Bronchus fibroblast of lung (primary cell): ENCODE results near the gene GTF2H4. TPM values are rescaled to one million over a fixed set of nuclear protein-coding genes. Genes with fewer than 3 reads are reported as not detected.

Experiments
- total RNA-seq: library from RNA; depleted of rRNA; stranded (reverse); fragments of >200 nt; gene quantifications from 2 replicates; pipeline ENCODE4 v1.2.3, GENCODE V29; 2015

GTF2H4 gene
- 9.4 and 10.9 TPM in 2 replicates for total RNA-seq

DNA sequence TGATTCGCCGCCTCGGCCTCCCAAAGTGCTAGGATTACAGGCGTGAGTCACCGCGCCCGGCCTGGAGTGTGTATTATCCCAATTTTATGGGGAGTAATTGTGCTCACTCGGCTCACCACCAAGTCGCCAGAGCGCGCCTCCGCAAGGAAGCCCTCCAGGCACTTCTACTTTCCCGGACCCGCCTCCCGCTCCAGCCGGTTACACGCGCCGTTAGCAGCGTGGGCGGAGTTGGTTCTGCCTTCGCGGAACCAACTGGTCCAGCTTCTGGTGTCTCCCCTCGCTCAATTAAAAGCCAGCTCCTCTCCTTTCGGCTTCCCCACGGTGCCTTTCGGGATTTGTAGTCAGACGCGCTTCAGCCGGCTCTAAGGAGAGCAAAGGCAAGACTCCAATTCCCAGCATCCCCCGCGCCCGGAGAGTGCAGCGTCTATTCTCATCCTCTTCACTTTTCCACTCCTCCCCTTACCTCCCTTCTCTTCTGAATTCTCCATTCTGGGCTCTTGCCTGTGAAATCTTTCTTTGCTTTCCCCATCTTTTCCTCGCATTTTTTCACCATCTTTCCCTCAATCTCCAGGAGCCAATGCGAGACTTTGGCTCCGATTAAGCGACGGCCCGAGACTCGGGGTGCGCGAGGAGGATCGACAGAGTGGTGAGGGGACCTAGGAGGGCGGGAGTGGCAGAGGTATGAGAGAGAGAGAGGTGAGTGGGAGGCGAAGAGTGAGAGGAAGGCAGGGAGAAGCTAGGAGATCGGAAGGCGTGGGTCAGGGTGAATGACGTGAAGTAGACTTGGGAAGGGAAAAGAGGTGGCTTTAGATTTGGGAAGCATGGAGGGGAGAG lies at the start of gene GTF2H4:
Gene GTF2H4, plus strand, starts transcription at position 450 of the 834 bp plus-strand sequence.

DNA sequence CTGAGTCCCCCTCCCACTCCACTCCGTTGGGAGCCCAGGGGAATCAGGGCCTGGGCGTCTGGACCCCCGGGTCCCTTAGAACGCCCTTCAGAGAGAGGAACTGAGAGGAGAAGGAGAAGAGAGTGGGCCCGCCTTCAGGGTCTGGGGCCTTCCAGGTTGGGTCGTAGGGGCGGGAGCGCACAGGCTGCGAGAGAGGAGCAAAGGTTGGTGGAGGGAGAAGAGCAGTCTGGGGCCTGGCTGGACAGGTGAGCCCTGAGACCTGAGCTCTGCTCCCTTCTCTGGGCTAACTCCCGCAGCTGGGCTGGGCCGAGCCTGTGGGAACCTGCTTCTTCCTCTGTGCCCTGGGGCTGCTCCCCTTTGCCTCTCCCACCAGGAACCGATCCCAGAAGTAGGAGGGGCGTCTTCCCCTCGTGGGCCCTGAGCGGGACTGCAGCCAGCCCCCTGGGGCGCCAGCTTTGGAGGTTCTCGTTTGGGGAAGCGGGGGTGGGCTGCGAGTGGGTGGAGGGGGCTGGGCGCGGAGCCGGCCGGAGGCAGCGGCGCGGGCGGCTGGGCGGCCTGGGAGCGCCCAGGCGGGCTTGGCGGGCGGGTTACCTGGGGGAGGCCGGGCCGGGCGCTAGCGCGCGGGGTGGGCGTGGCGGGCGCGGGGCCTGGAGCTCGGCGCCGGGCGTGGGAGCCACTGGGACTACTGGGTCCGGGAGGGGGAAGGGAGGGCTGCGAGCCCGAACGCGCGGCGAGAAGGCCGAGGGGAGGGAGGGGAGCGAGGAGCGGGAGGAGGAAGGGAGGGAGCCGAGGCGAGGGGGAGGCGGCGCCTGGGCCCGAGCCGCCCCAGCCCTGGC lies 24.1 kb upstream of the GTF2H4 start, which contains the start of gene DDR1:
Gene DDR1, plus strand, starts transcription at position 835 of the 836 bp plus-strand sequence. CDS start 4,211 bp downstream, outside the sequence.

DNA sequence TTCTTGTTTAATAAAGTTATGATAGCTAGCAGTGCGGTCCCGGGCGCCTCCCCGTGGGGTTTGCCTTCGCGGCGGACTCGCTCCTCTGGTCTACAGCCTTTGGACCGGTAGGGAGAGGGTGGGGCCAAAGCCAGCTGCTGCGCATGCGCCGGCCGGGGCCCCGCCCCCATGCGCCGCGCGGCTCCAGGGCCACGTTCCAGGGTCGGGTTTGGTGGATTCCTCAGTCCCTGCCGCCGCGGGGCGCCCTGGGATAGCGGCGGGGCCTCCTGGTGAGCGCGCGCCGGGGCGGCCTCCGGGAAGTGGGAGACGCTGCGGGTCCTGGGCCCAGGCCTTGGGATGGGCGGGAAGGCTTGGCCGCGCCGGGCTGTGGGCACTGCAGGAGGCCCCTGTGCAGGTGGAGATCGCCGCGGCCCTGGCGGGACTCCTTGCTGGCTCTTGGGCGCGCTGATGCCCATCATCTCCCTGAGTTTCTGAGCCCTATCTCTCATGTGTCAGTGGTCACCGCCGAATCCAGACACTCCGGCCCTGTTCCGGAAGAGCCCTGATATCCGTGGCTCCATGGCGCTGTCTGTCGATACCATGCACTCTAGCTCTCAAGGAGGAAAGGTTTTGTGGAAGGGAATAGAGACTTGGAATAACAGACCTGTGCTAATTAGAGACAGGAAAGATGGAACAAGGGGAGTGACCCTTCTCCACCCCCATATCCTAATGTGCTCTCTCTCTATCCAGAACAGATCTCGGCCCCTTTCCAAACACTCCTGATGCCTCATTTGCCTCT lies 6.3 kb downstream of the GTF2H4 start, which contains the start of gene VARS2:
Gene VARS2, plus strand, starts transcription at position 163 of the 778 bp plus-strand sequence. Its CDS starts 599 bp downstream, at position 762.

DNA sequence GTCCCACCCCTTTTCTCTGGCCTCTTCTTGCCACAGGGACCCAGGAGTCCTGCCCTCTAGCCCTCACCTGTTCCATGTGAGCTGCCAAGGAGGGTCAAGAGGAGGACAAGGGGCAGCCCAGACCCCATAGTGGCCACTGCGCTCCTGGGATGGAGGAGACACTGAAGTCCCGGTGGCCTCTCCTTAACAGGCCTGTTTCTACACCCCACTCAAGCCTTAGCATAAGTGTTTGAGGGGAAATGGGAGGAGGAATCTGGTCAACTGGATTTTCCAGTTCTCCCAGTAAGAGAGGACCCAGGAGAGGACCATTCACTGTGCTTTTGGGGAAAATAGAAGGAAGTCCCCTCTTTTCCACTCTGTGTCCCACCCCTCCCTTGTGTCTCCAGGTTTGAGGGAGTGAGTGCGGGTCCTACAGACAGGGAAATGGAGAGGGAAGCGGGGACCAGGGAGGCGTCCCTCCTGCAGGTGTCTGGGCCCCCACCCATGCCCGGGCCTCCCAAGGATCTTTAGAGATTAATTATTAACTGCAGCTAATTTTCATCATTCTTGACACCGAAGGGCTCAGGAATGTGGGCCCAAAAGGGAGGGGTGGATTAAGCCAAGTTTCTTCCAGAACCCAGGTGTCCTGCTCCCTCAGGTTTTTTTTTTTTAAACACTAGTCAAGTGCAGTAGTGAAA lies 24.1 kb downstream of the GTF2H4 start, which contains the start of gene SFTA2:
Gene SFTA2, minus strand, starts transcription at position 202 of the 677 bp plus-strand sequence. Its CDS starts 74 bp downstream, at position 128.

DNA sequence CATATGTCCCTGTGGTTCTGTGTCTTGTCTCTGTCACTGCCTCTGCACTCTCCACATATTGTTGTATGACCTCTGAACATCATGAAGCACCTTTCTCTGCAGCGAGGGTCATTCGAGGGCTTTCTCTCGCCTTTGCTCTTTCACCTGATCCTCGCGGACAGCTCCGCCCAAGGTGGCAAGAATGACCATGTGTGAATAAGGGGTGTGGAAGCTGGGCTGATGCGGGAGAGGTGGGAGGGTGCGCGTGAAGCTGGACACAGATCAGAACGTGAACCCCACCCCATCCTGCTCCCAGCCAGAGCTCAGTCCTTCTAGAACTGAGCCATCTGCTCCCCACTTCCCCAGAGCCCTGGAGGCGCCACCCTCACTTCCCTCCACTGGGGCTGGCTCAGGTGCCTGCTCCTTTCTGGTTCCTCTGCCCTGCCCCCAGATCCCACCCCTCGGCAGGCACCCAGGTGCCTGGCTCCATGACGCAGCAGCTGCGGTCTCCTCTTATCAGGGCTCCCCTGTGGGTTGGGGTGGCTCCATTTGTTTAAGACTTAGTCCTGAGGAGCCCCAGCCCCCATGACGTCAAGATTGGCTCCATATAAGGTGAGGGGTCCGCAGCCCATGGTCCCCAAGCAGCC lies 32.5 kb downstream of the GTF2H4 start, which contains the start of gene MUCL3:
Gene MUCL3, plus strand, starts transcription at position 613 of the 626 bp plus-strand sequence. CDS start 27 bp downstream, outside the sequence.

Other genes starting within 250 kb of the GTF2H4 start
- gene DHX16, start 235.2 kb upstream of the GTF2H4 start, total RNA-seq, result 25.1 and 29.6 TPM in 2 replicates
- gene PPP1R18, start 221.6 kb upstream of the GTF2H4 start, total RNA-seq, result 58.6 and 62.5 TPM in 2 replicates
- 21.0 and 24.1 TPM in 2 replicates for gene NRM, start 217.2 kb upstream of the GTF2H4 start, total RNA-seq
- 9.8 and 11.6 TPM in 2 replicates for gene MDC1, start 190.9 kb upstream of the GTF2H4 start, total RNA-seq
- 2,052 and 2,194 TPM in 2 replicates for gene TUBB, start 187.9 kb upstream of the GTF2H4 start, total RNA-seq
- gene FLOT1, start 165.5 kb upstream of the GTF2H4 start, total RNA-seq, result 178 and 180 TPM in 2 replicates
- gene IER3, start 163.7 kb upstream of the GTF2H4 start, total RNA-seq, result 56.9 and 75.8 TPM in 2 replicates
- 12.3 and 13.1 TPM in 2 replicates for gene DDR1, start 23.7 kb upstream of the GTF2H4 start, total RNA-seq
- gene VARS2, start 6.0 kb downstream of the GTF2H4 start, total RNA-seq, result 23.0 and 25.9 TPM in 2 replicates
- gene SFTA2, start 24.0 kb downstream of the GTF2H4 start, total RNA-seq, result not detected in 2 replicates
- gene MUCL3, start 32.8 kb downstream of the GTF2H4 start, total RNA-seq, result not detected in 2 replicates
- not detected in 2 replicates for gene MUC21, start 75.5 kb downstream of the GTF2H4 start, total RNA-seq
- gene MUC22, start 102.3 kb downstream of the GTF2H4 start, total RNA-seq, result not detected in 2 replicates
- gene C6orf15, start 204.4 kb downstream of the GTF2H4 start, total RNA-seq, result not detected in 2 replicates
- gene PSORS1C1, start 206.6 kb downstream of the GTF2H4 start, total RNA-seq, result under 0.01 and 0.15 TPM in 2 replicates
- gene CDSN, start 212.2 kb downstream of the GTF2H4 start, total RNA-seq, result not detected in 2 replicates
- not detected in 2 replicates for gene PSORS1C2, start 230.9 kb downstream of the GTF2H4 start, total RNA-seq
- 19.9 and 23.9 TPM in 2 replicates for gene CCHCR1, start 249.6 kb downstream of the GTF2H4 start, total RNA-seq